Ovary (tissue), 9 donors: ENCODE data around the gene SLC31A1. TPM values are rescaled to one million over a fixed set of nuclear protein-coding genes. Genes with fewer than 3 reads are reported as not detected.

ENCODE experiments used
- DNase-seq, 5 donors: peaks; one replicate each; pipeline ENCODE4 v3.0.0-alpha.2; 2019 to 2020
- H3K27ac ChIP-seq, 2 donors: fragments of 200-600 bp; one replicate each; pipeline versions ENCODE4 v1.5.1 to v1.8.0; 2019 to 2022
- H3K27me3 ChIP-seq: fragments of 200-600 bp; one replicate; pipeline ENCODE4 v1.8.0; 2022
- H3K36me3 ChIP-seq: fragments of 200-600 bp; sonication (generic); one replicate; pipeline ENCODE4 v1.5.1; 2019
- H3K4me1 ChIP-seq: one replicate; pipeline ENCODE4 v1.8.1; 2013; ENCODE audit warnings: mild to moderate bottlenecking, moderate library complexity; ENCODE audit not compliant: insufficient read depth
- H3K4me3 ChIP-seq: fragments of 200-600 bp; sonication (generic); one replicate; pipeline ENCODE4 v1.5.1; 2017
- H3K9me3 ChIP-seq, 2 donors: fragments of 200-600 bp in 1 of 2; sonication (generic) in 1 of 2; one replicate each; pipeline versions ENCODE4 v1.5.1 to v1.8.1; 2013 to 2019; ENCODE audit warnings: mild to moderate bottlenecking in 1 of 2, moderate library complexity in 1 of 2
- EP300 ChIP-seq: sonication (generic); formaldehyde crosslinking; IDR thresholded peaks from one replicate; pipeline ENCODE4 v1.6.1; 2017; ENCODE audit warnings: antibody characterized with exemption
- POLR2A ChIP-seq: fragments of 450-650 bp; IDR thresholded peaks from one replicate; pipeline ENCODE4 v1.6.1; 2017; ENCODE audit warnings: antibody characterized with exemption, mild to moderate bottlenecking, moderate library complexity
- WGBS, 3 donors: extraction: QIAGEN DNeasy Blood & Tissue Kit in 1 of 3; methylation state at CpG; one replicate each; pipeline versions ENCODE4 v1.1.5 to v1.1.7; 2013 to 2017; 5-methylcytosine and 5-hydroxymethylcytosine counted together
- intact Hi-C, 4 donors: fragments of 100-400 bp; cut with DNase I; formaldehyde crosslinking; loops; one replicate each; pipeline versions ENCODE4 v1.11.0 to v1.15.1; 2022 to 2023
- polyA plus RNA-seq, 2 donors: library from polyadenylated mRNA; stranded (reverse); fragments of 200-250 nt in 1 of 2; fragments of 350-450 nt in 1 of 2; fragmentation: Illumina TruSeq in 1 of 2; extraction: RNeasy Lipid Tissue Mini Kit (QIAGEN cat#74804) in 1 of 2; gene quantifications; one replicate each; pipeline ENCODE4 v1.2.3, GENCODE V29; 2013 to 2014
- total RNA-seq, 7 donors: library from RNA; depleted of rRNA in 2 of 7; stranded (reverse); fragments of >200 nt in 2 of 7; fragmentation: NEBNext Ultra II Directional in 3 of 7; extraction: Animal tissue kit (Norgen Biotek cat#: 25700) in 3 of 7; gene quantifications; one replicate each; pipeline versions ENCODE4 v1.1.0 to v1.2.4, GENCODE V29; 2016 to 2023
- TF ChIP-seq, protein P1 (sequence below), 3 donors: fragments of 450-650 bp in 2 of 3; fragments of 200-600 bp in 1 of 3; IDR thresholded peaks; one replicate each; pipeline versions ENCODE4 v1.5.1 to v1.8.0; 2016 to 2022; ENCODE audit warnings: antibody characterized with exemption in 3 of 3, mild to moderate bottlenecking in 1 of 3
- donor health status: DM: no; HTN: no; CAD: no; lungs with moderate emphysema.
- donor health status: DM: no; HTN: no; CAD: no.
- donor health status: Bipolar disorder and iron deficiency.
- donor health status: DM: yes; HTN: yes; CAD: no.
- donor health status: DM: no; HTN: no; CAD: no.
- donor health status: DM: yes; HTN: yes; CAD: no.

Gene SLC31A1
- total and polyA plus RNA-seq, 9 donors, result 5.3 to 24.1 (median 12.5) TPM

DNA sequence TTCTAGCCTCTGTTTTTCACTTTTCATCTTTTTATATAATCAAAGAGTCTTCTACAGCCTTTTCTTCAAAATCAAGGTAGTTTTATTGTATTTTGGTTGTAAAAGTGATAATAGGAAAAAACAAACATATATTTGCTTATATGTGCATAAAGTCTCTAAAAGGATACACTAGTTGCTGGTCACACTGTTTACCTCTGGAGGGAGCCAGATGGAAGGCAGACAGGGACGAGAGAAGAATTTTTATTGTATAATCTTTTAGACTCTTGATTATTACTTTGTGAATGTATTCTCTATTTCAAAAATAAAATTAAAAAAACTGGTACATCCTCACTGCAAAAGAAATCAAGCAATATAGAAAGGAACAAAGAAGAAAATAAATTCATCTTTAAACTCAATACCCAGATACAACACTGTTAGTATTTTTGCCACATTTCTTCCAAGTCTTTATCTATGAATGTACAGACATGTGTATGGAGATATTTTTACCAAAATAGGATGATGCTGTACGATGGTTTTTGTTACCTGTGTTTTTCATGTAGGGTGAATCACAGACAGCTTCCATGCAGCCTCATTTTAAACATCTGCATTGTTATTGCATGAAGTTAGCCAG, 88.0 kb downstream of the SLC31A1 start:
- Histone ChIP-seq H3K4me1 (no peaks in the 10 kb centered on the region), H3K9me3 (no peaks in the 10 kb centered on the region), H3K36me3 (no peaks in the 10 kb centered on the region), H3K27me3 (no peaks in the 10 kb centered on the region), H3K4me3 (no peak overlapping the region), H3K27ac (no peak overlapping the region)
- no peak for DNase-seq
- 2 to 4% (median 4%) methylated on average over 2 of the region's 2 CpGs for WGBS, 3 donors
- intact Hi-C loops, result loop anchor here in 1 of 4 donors (10.0 kb wide), 1 partner anchor 95 kb away; the partner anchor contains the start of gene ALAD
- no peak for TF ChIP-seq EP300
- TF ChIP-seq, protein P1, sequence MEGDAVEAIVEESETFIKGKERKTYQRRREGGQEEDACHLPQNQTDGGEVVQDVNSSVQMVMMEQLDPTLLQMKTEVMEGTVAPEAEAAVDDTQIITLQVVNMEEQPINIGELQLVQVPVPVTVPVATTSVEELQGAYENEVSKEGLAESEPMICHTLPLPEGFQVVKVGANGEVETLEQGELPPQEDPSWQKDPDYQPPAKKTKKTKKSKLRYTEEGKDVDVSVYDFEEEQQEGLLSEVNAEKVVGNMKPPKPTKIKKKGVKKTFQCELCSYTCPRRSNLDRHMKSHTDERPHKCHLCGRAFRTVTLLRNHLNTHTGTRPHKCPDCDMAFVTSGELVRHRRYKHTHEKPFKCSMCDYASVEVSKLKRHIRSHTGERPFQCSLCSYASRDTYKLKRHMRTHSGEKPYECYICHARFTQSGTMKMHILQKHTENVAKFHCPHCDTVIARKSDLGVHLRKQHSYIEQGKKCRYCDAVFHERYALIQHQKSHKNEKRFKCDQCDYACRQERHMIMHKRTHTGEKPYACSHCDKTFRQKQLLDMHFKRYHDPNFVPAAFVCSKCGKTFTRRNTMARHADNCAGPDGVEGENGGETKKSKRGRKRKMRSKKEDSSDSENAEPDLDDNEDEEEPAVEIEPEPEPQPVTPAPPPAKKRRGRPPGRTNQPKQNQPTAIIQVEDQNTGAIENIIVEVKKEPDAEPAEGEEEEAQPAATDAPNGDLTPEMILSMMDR (IDR thresholded peaks at IDR 0.05), result peak in 2 of 3 donors; percentile 18 to 42

DNA sequence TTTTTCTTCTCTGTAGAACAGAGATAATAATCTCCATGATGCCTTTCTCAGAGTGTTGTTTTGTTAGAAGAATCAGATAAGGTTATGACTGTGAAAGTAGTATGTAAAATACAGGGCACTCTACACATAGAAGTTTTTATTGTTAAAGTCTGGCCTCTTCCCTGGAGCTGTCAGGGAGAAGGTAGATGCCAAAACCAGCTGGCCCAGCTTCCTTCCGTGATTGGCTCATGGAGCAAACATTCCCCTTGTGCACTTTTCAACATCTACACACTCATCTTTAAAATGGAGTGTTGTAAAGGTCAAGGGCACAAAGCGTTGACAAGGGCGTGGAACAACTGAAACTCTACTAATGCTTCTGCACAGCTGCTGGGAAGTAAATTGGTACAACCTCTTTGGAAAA, 89.2 kb downstream of the SLC31A1 start:
- H3K27ac ChIP-seq, result no peak overlapping the region
- H3K36me3 ChIP-seq, result no peaks in the 10 kb centered on the region
- TF ChIP-seq EP300 (no peak), POLR2A (no peak)
- TF ChIP-seq, protein P1 (IDR thresholded peaks at IDR 0.05), result no peak
- WGBS, 3 donors, result 18 to 27% (median 22%) methylated on average over 3 of the region's 3 CpGs
- no peaks in the 10 kb centered on the region for H3K9me3 ChIP-seq
- H3K27me3 ChIP-seq, result no peaks in the 10 kb centered on the region
- H3K4me1 ChIP-seq, result no peaks in the 10 kb centered on the region
- intact Hi-C loops, result no loop called here
- no peak overlapping the region for H3K4me3 ChIP-seq
- DNase-seq, result no peak

DNA sequence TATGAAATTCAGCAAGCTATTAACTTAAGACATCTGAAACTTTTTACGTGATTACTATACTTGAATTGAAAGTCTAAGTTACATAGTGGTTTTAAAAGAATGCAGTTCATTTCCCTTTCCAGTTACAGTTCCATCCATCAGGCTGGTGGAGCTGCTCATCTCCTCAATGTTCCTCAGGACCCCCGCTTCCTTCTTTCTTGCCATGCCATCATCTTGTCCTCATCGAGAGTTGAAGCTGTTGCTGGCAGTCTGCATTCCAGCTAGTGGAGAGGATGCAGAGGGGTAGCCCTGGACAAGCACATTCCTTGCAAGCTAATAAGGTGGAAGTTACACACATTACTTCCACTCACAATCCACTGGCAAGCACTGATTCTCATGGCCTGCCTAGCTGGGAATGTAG, 90.6 kb downstream of the SLC31A1 start:
- H3K9me3 ChIP-seq, result no peaks in the 10 kb centered on the region
- no peaks in the 10 kb centered on the region for H3K27me3 ChIP-seq
- no peak for TF ChIP-seq POLR2A
- no peak for TF ChIP-seq EP300
- TF ChIP-seq, protein P1 (IDR thresholded peaks at IDR 0.05), result no peak
- intact Hi-C loops, result no loop called here
- H3K4me3 ChIP-seq, result no peak overlapping the region
- DNase-seq, result no peak
- WGBS, 3 donors, result 79 to 85% (median 80%) methylated on average over 3 of the region's 3 CpGs
- H3K27ac ChIP-seq, result no peak overlapping the region
- H3K4me1 ChIP-seq, result no peaks in the 10 kb centered on the region
- no peaks in the 10 kb centered on the region for H3K36me3 ChIP-seq

DNA sequence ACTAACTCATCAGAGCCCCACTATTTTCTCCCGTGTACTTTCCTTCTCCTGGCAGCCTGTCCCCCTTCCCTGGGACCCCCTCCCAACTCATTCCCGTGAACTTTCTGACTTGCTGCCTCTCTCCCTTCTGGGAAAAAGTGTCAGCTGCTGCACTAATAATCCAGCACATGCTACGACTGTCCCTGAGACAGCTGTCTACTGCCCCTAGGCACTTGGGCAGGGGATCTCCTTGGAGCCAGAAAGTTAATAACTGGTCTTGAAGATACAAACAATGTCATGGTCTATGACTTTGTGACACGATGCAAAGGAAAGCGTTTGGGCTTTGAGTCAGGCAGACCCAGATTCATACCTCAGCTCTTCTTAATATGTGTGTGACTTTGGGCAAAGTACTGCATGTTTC, 91.9 kb downstream of the SLC31A1 start:
- no peak for DNase-seq
- intact Hi-C loops, result no loop called here
- 64 to 77% (median 66%) methylated on average over 5 of the region's 5 CpGs for WGBS, 3 donors
- Histone ChIP-seq H3K9me3 (no peaks in the 10 kb centered on the region), H3K27me3 (no peaks in the 10 kb centered on the region), H3K27ac (no peak overlapping the region), H3K36me3 (no peaks in the 10 kb centered on the region), H3K4me3 (no peak overlapping the region), H3K4me1 (no peaks in the 10 kb centered on the region)
- TF ChIP-seq POLR2A, result no peak
- TF ChIP-seq, protein P1 (IDR thresholded peaks at IDR 0.05), result no peak
- no peak for TF ChIP-seq EP300

Other genes with a start within 250 kb of the SLC31A1 start
- 1 to 10 TPM in 6 of 7 donors, under 1 TPM in 1; 0.97 to 3.8 (median 2.5) TPM for gene ZNF883, start 209.4 kb upstream of the SLC31A1 start, total RNA-seq
- 1 to 10 TPM; 1.1 to 2.1 TPM for gene ZNF883, start 209.4 kb upstream of the SLC31A1 start, polyA plus RNA-seq
- gene ZFP37, start 164.8 kb upstream of the SLC31A1 start, total RNA-seq, result 10 to 100 TPM in 1 of 7 donors, 1 to 10 TPM in 6; 3.7 to 11.4 (median 6.7) TPM
- gene ZFP37, start 164.8 kb upstream of the SLC31A1 start, polyA plus RNA-seq, result 1 to 10 TPM; 4.8 TPM
- 10 to 100 TPM in 2 of 7 donors, 1 to 10 TPM in 5; 3.4 to 21.1 (median 6.0) TPM for gene SLC31A2, start 70.5 kb upstream of the SLC31A1 start, total RNA-seq
- gene SLC31A2, start 70.5 kb upstream of the SLC31A1 start, polyA plus RNA-seq, result 10 to 100 TPM in 1 of 2 donors, 1 to 10 TPM in 1; 5.5 to 15.7 TPM
- 10 to 100 TPM; 11.9 to 32.9 (median 20.2) TPM for gene FKBP15, start 267 bp upstream of the SLC31A1 start, total RNA-seq
- 10 to 100 TPM; 10.9 to 29.0 TPM for gene FKBP15, start 267 bp upstream of the SLC31A1 start, polyA plus RNA-seq
- gene CDC26, start 54.0 kb downstream of the SLC31A1 start, total RNA-seq, result 10 to 100 TPM; 24.2 to 40.0 (median 27.5) TPM
- 10 to 100 TPM; 27.7 to 57.3 TPM for gene CDC26, start 54.0 kb downstream of the SLC31A1 start, polyA plus RNA-seq
- 10 to 100 TPM; 12.5 to 30.8 (median 22.3) TPM for gene PRPF4, start 54.1 kb downstream of the SLC31A1 start, total RNA-seq
- gene PRPF4, start 54.1 kb downstream of the SLC31A1 start, polyA plus RNA-seq, result 10 to 100 TPM; 13.9 to 28.9 TPM
- 1 to 10 TPM in 1 of 7 donors, under 1 TPM in 2, not detected in 4; 0.38 to 1.3 (median 0.57) TPM for gene RNF183, start 81.8 kb downstream of the SLC31A1 start, total RNA-seq
- gene RNF183, start 81.8 kb downstream of the SLC31A1 start, polyA plus RNA-seq, result under 1 TPM in 1 of 2 donors, not detected in 1; 0.06 TPM
- gene WDR31, start 118.7 kb downstream of the SLC31A1 start, total RNA-seq, result 1 to 10 TPM; 1.7 to 5.3 (median 3.4) TPM
- 1 to 10 TPM; 1.9 to 4.6 TPM for gene WDR31, start 118.7 kb downstream of the SLC31A1 start, polyA plus RNA-seq
- gene BSPRY, start 128.0 kb downstream of the SLC31A1 start, total RNA-seq, result 1 to 10 TPM in 1 of 7 donors, under 1 TPM in 5, not detected in 1; 0.10 to 6.9 (median 0.41) TPM
- under 1 TPM; 0.11 to 0.47 TPM for gene BSPRY, start 128.0 kb downstream of the SLC31A1 start, polyA plus RNA-seq
- 10 to 100 TPM; 15.4 to 23.9 (median 21.1) TPM for gene HDHD3, start 155.4 kb downstream of the SLC31A1 start, total RNA-seq
- gene HDHD3, start 155.4 kb downstream of the SLC31A1 start, polyA plus RNA-seq, result 10 to 100 TPM in 1 of 2 donors, 1 to 10 TPM in 1; 8.9 to 24.9 TPM
- gene ALAD, start 179.7 kb downstream of the SLC31A1 start, total RNA-seq, result 10 to 100 TPM; 14.3 to 59.3 (median 34.7) TPM
- 10 to 100 TPM; 46.8 to 57.0 TPM for gene ALAD, start 179.7 kb downstream of the SLC31A1 start, polyA plus RNA-seq
- 10 to 100 TPM; 12.3 to 27.5 (median 24.2) TPM for gene POLE3, start 189.1 kb downstream of the SLC31A1 start, total RNA-seq
- gene POLE3, start 189.1 kb downstream of the SLC31A1 start, polyA plus RNA-seq, result 10 to 100 TPM; 28.2 to 53.6 TPM
- gene C9orf43, start 189.2 kb downstream of the SLC31A1 start, total RNA-seq, result under 1 TPM; 0.48 to 0.92 (median 0.84) TPM
- gene C9orf43, start 189.2 kb downstream of the SLC31A1 start, polyA plus RNA-seq, result 1 to 10 TPM in 1 of 2 donors, under 1 TPM in 1; 0.46 to 1.2 TPM
- 10 to 100 TPM in 6 of 7 donors, 1 to 10 TPM in 1; 6.1 to 49.3 (median 15.9) TPM for gene RGS3, start 242.2 kb downstream of the SLC31A1 start, total RNA-seq
- 10 to 100 TPM; 15.0 to 15.4 TPM for gene RGS3, start 242.2 kb downstream of the SLC31A1 start, polyA plus RNA-seq